ENCODE results near the gene NFIA. TPM values are rescaled to one million over a fixed set of nuclear protein-coding genes. Genes with fewer than 3 reads are reported as not detected.

Gene NFIA
- polyA plus RNA-seq, 3 donors = 14.4 to 14.7 (median 14.6) TPM

GRCh38 chr1:61241973-61242381, 159.6 kb downstream of the NFIA start:
- DNase-seq = no peak

GRCh38 chr1:61244114-61244513, 161.8 kb downstream of the NFIA start:
- DNase-seq = no peak

- no peak for DNase-seq
Observed at GRCh38 chr1:61245696-61246400, 163.5 kb downstream of the NFIA start.

- no peak for DNase-seq
Observed at GRCh38 chr1:61247051-61247825, 164.9 kb downstream of the NFIA start.

GRCh38 chr1:61247881-61248752, 165.8 kb downstream of the NFIA start:
- DNase-seq = no peak

GRCh38 chr1:61250933-61251332, 168.6 kb downstream of the NFIA start:
- no peak for DNase-seq

GRCh38 chr1:61253059-61253735, 170.8 kb downstream of the NFIA start:
- DNase-seq = no peak

- DNase-seq = no peak
Observed at GRCh38 chr1:61253912-61254633, 171.7 kb downstream of the NFIA start.

GRCh38 chr1:61254634-61255357, 172.4 kb downstream of the NFIA start:
- peak; percentile 78 for DNase-seq

GRCh38 chr1:61255358-61255703, 173.0 kb downstream of the NFIA start:
- no peak for DNase-seq

- no peak for DNase-seq
Observed at GRCh38 chr1:61259379-61260148, 177.2 kb downstream of the NFIA start.

- no peak for DNase-seq
Observed at GRCh38 chr1:61260171-61260570, 177.8 kb downstream of the NFIA start.

- DNase-seq = no peak
Observed at GRCh38 chr1:61261595-61261994, 179.2 kb downstream of the NFIA start.

- no peak for DNase-seq
Observed at GRCh38 chr1:61263905-61264824, 181.8 kb downstream of the NFIA start.

- DNase-seq = no peak
Observed at GRCh38 chr1:61264825-61265242, 182.5 kb downstream of the NFIA start.

GRCh38 chr1:61265665-61266064, 183.3 kb downstream of the NFIA start:
- no peak for DNase-seq

GRCh38 chr1:61266738-61267137, 184.4 kb downstream of the NFIA start:
- DNase-seq = no peak

GRCh38 chr1:61268546-61269240, 186.3 kb downstream of the NFIA start:
- no peak for DNase-seq

All from renal pelvis (tissue), 4 donors.